ENCODE results near the gene DPRX.
"Not testable (repeated sequence)": the region's sequence is repeated elsewhere in the genome, so short reads cannot be mapped to it uniquely, and the experiment has no call there.

Gene DPRX

DNA sequence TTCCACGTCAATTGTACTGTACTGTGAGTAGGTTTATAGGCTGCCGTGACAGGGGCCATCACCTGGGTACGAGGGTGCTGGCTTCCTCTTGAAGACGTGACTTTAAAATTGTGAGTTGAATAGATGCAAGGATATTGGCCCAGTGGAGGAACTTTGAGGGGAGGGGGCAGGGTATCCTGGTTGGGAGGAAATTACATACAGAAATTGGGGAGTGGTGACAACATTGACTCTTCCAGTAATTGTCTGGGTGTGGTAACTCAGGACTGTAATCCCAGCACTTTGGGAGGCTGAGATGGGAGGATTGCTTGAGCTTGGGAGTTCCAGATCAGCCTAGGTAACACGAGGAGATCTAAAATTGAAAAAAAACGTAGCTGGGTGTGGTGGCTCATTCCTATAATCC lies 30.4 kb downstream of the DPRX start:
- TF ChIP-seq, protein P1, sequence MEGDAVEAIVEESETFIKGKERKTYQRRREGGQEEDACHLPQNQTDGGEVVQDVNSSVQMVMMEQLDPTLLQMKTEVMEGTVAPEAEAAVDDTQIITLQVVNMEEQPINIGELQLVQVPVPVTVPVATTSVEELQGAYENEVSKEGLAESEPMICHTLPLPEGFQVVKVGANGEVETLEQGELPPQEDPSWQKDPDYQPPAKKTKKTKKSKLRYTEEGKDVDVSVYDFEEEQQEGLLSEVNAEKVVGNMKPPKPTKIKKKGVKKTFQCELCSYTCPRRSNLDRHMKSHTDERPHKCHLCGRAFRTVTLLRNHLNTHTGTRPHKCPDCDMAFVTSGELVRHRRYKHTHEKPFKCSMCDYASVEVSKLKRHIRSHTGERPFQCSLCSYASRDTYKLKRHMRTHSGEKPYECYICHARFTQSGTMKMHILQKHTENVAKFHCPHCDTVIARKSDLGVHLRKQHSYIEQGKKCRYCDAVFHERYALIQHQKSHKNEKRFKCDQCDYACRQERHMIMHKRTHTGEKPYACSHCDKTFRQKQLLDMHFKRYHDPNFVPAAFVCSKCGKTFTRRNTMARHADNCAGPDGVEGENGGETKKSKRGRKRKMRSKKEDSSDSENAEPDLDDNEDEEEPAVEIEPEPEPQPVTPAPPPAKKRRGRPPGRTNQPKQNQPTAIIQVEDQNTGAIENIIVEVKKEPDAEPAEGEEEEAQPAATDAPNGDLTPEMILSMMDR (IDR thresholded peaks at IDR 0.05; ENCODE audit: borderline replicate concordance, control extremely low read depth, extremely low read depth, insufficient read depth, missing control alignments), result no peak
- in situ Hi-C loops (cut with MboI; ENCODE audit: low sequenced_read_pairs, unreplicated experiment), result no loop called here
- DNase-seq (ENCODE audit: low spot score), result no peak

DNA sequence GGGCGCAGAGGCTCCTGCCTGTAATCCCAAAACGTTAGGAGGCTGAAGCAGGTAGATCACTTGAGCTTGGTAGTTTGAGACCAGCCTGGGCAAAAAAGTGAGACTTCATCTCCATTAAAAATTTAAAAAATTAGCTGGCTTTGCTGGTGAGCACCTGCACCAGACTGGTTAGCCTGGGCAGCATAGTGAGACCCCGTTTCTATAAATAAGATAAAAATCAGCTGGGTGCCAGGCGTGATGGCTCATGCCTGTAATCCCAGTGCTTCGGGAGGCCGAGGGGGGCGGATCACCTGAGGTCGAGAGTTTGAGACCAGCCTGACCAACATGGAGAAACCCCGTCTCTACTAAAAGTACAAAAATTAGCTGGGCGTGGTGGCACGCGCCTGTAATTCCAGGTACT lies 32.4 kb downstream of the DPRX start:
- TF ChIP-seq, protein P1 (IDR thresholded peaks at IDR 0.05; ENCODE audit: borderline replicate concordance, control extremely low read depth, extremely low read depth, insufficient read depth, missing control alignments), result no peak
- in situ Hi-C loops (cut with MboI; ENCODE audit: low sequenced_read_pairs, unreplicated experiment), result no loop called here
- no peak for DNase-seq (ENCODE audit: low spot score)

DNA sequence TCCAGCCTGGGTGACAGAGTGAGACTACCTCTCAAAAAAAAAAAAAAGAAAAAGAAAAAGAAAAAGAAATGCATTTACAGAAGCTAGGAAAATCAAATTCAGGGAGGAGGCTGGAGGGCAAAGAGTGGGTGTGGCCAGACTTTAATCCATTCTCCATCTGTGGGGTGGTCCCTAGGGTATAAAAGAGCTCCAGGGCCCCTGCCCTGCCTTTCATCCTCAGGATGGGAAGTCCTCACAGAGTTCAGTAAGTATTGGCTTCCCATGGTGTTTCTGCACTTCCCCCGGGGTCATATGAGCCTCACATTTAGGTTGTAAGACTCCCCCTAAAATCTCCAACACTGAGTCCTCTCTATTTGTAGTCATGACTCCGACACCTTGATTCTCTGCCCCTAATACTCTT lies 33.0 kb downstream of the DPRX start:
- no peak for DNase-seq (ENCODE audit: low spot score)
- in situ Hi-C loops (cut with MboI; ENCODE audit: low sequenced_read_pairs, unreplicated experiment), result no loop called here
- TF ChIP-seq, protein P1 (IDR thresholded peaks at IDR 0.05; ENCODE audit: borderline replicate concordance, control extremely low read depth, extremely low read depth, insufficient read depth, missing control alignments), result no peak

DNA sequence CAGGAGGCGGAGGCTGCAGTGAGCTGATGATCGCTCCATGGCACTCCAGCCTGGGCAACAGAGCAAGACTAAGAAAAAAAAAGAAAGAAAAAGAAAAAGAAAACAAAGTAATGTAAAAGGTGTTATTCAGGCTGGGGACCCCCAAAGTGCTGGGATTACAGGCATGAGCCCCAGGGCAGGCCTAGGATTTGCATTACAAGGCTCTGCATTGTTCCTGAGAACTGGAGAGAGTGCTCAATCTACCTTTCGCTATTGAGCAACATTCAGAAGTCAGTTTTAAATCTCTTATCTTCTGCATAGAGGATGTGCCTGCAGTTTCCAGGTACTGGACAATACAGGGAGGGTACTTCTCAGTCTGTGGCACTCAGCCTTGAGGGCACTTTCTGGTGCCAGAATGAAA lies 34.5 kb downstream of the DPRX start:
- in situ Hi-C loops (cut with MboI; ENCODE audit: low sequenced_read_pairs, unreplicated experiment); DNase-seq (ENCODE audit: low spot score): not testable (repeated sequence)

DNA sequence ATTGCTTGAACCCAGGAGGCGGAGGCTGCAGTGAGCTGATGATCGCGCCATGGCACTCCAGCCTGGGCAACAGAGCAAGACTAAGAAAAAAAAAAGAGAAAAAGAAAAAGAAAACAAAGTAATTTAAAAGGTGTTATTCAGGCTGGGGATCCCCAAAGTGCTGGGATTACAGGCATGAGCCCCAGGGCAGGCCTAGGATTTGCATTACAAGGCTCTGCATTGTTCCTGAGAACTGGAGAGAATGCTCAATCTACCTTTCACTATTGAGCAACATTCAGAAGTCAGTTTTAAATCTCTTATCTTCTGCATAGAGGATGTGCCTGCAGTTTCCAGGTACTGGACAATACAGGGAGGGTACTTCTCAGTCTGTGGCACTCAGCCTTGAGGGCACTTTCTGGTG lies 37.0 kb downstream of the DPRX start:
- DNase-seq (ENCODE audit: low spot score); in situ Hi-C loops (cut with MboI; ENCODE audit: low sequenced_read_pairs, unreplicated experiment): not testable (repeated sequence)

DNA sequence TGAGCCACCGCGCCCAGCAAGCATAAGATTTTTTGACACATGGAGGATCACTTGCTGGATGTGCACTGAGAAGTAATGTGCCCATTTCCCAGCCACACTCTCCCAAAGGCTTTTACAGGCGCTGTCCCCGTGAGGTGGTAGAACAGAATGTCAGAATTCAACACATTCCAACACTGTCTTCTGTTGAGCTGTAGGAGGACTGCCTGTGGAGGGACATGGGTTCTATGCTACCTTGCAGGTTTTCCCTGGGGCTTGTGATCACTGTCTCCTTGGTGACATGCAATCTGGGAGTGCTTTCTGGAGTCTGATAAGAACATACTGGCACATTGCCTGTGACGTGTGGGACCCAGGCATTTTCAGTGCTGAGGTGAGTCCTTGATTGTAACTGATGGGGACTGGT lies 38.5 kb downstream of the DPRX start:
- no peak for DNase-seq (ENCODE audit: low spot score)
- in situ Hi-C loops (cut with MboI; ENCODE audit: low sequenced_read_pairs, unreplicated experiment), result no loop called here
- TF ChIP-seq, protein P1 (IDR thresholded peaks at IDR 0.05; ENCODE audit: borderline replicate concordance, control extremely low read depth, extremely low read depth, insufficient read depth, missing control alignments), result no peak

DNA sequence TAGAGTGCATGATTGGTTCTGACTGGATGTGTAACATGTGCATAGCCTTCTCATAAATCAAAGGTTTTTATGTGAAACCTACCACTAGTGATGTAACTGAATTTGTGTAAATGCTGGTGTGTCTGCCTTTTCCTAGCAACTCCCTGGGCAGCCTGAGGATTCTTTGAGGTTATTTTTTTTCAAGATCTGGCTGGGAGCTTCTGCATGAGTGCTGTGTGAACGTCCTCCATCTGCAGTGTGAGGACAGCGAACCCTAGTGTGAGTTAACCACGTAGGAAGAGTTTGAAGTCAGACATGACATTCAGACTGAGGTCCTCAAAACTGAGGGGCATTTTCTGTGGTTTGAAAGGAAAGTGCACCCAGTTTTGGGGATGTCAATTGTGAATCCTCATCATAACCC lies 39.9 kb downstream of the DPRX start:
- DNase-seq (ENCODE audit: low spot score), result no peak
- TF ChIP-seq, protein P1 (IDR thresholded peaks at IDR 0.05; ENCODE audit: borderline replicate concordance, control extremely low read depth, extremely low read depth, insufficient read depth, missing control alignments), result no peak
- in situ Hi-C loops (cut with MboI; ENCODE audit: low sequenced_read_pairs, unreplicated experiment), result no loop called here

All from GM13976 (cell line).